ENCODE measurements around the gene MYOC. TPM values are rescaled to one million over a fixed set of nuclear protein-coding genes. Genes with fewer than 3 reads are reported as not detected.

MYOC gene
- total RNA-seq, 1 experiment from 2014 or later, result not detected

GRCh38 chr1:171623651-171624331, 28.7 kb downstream of the MYOC start:
- no peak for DNase-seq
- no peak overlapping the region for H4K91ac ChIP-seq (ENCODE audit: insufficient read length, low read depth, low read length)
- no peak overlapping the region for H4K8ac ChIP-seq (replicated peaks; ENCODE audit: insufficient read length, low read depth, low read length)
- H4K20me1 ChIP-seq (ENCODE audit: control insufficient read depth, insufficient read depth, insufficient read length), result no peaks in the 10 kb centered on the region
- H3K9me3 ChIP-seq (ENCODE audit: control insufficient read depth, low read depth, low read length), result no peaks in the 10 kb centered on the region
- no peak for TF ChIP-seq CTCF (conservative IDR thresholded peaks at IDR 0.05)
- H2BK5ac ChIP-seq (ENCODE audit: insufficient read length, low read length), result no peak overlapping the region
- H3K4me3 Mint-ChIP-seq, result no peak overlapping the region
- H3K27me3 Mint-ChIP-seq (ENCODE audit: low read depth), result no peaks in the 10 kb centered on the region
- no peak overlapping the region for H2BK12ac ChIP-seq (ENCODE audit: insufficient read length, low read depth, low read length)
- no peaks in the 10 kb centered on the region for H3K23me2 ChIP-seq (ENCODE audit: insufficient read length, low read depth, low read length, poor library complexity, severe bottlenecking)
- H2BK20ac ChIP-seq (ENCODE audit: low read depth, low read length, poor library complexity, severe bottlenecking), result no peak overlapping the region
- no peak overlapping the region for H3K4ac ChIP-seq (ENCODE audit: low read depth, low read length)
- H3K27me3 ChIP-seq (ENCODE audit: insufficient read depth, low read length), result no peaks in the 10 kb centered on the region
- H2BK120ac ChIP-seq (ENCODE audit: low read depth, low read length, poor library complexity, severe bottlenecking), result no peak overlapping the region
- no peak overlapping the region for H3K56ac ChIP-seq (ENCODE audit: insufficient read length, low read depth, low read length)
- H2AK5ac ChIP-seq (ENCODE audit: insufficient read length, low read length), result no peak overlapping the region
- no peaks in the 10 kb centered on the region for H3K36me3 Mint-ChIP-seq (ENCODE audit: insufficient read depth in 1 of 3, low read depth in 3 of 3)
- H3K27ac Mint-ChIP-seq, result peak overlapping the region in 1 of 3 experiments; percentile 66; a peak in 1 of 7 replicates
- no peak overlapping the region for H2BK15ac ChIP-seq (ENCODE audit: low read depth, low read length)
- no peak overlapping the region for H3K27ac ChIP-seq (ENCODE audit: insufficient read length, low read depth, low read length)
- H3K4me2 ChIP-seq (ENCODE audit: insufficient read depth, insufficient read length, low read length), result no peak overlapping the region
- no peak overlapping the region for H3K9ac ChIP-seq (ENCODE audit: extremely low read depth, insufficient read length, low read length)
- H3T11ph ChIP-seq (ENCODE audit: low read length), result no peak overlapping the region
- no peaks in the 10 kb centered on the region; a peak in 1 of 5 replicates for H3K9me3 Mint-ChIP-seq
- no peak overlapping the region for H3K18ac ChIP-seq (ENCODE audit: insufficient read length, low read depth, low read length)
- H3K79me2 ChIP-seq (ENCODE audit: insufficient read depth, low read length), result no peaks in the 10 kb centered on the region
- no peak overlapping the region for H3K14ac ChIP-seq (ENCODE audit: insufficient read depth, low read length)
- H2AFZ ChIP-seq (ENCODE audit: low read length), result peak overlapping the region; percentile 66
- no peaks in the 10 kb centered on the region for H3K79me1 ChIP-seq (ENCODE audit: insufficient read depth, low read depth, low read length, poor library complexity, severe bottlenecking)
- H3K4me1 Mint-ChIP-seq, result peaks cover 27 to 30% of the 10 kb centered on the region in 2 experiments
- H3K23ac ChIP-seq (ENCODE audit: insufficient read length, low read depth, low read length), result no peak overlapping the region
- H3K4me1 ChIP-seq (ENCODE audit: insufficient read depth, low read length), result peaks cover 5% of the 10 kb centered on the region; the same call in 1 of the 2 replicates
- H4K5ac ChIP-seq (ENCODE audit: insufficient read length, low read depth, low read length), result peak overlapping the region; percentile 2
- WGBS (ENCODE audit: extremely low coverage, insufficient read length, low lambda C conversion rate), result no CpG with 5 or more reads among the region's 9 CpGs
